ENCODE data around the gene GNA12. TPM values are rescaled to one million over a fixed set of nuclear protein-coding genes. Genes with fewer than 3 reads are reported as not detected.
"Not testable (repeated sequence)": the region's sequence is repeated elsewhere in the genome, so short reads cannot be mapped to it uniquely, and the experiment has no call there.

The GNA12 gene
- polyA plus RNA-seq, 3 donors, result 36.8 to 46.9 (median 42.7) TPM

- DNase-seq (ENCODE audit: extremely low read depth in 1 of 11, low read depth in 9 of 11, low spot score in 4 of 11), result peak in 1 of 11 donors; percentile 27
These were observed 29.0 kb upstream of the GNA12 start for GRCh38 chr7:2873146-2873545.

GRCh38 chr7:2872296-2872874, 28.3 kb upstream of the GNA12 start:
- no peak for DNase-seq (ENCODE audit: extremely low read depth in 1 of 11, low read depth in 9 of 11, low spot score in 4 of 11)

GRCh38 chr7:2870471-2870931, 26.4 kb upstream of the GNA12 start:
- DNase-seq (ENCODE audit: extremely low read depth in 1 of 11, low read depth in 9 of 11, low spot score in 4 of 11), result peak in 4 of 11 donors; percentile 40 to 56 (median 48)

GRCh38 chr7:2869981-2870380, 25.9 kb upstream of the GNA12 start:
- no peak for DNase-seq (ENCODE audit: extremely low read depth in 1 of 11, low read depth in 9 of 11, low spot score in 4 of 11)

GRCh38 chr7:2866601-2867000, 22.5 kb upstream of the GNA12 start:
- no peak for DNase-seq (ENCODE audit: extremely low read depth in 1 of 11, low read depth in 9 of 11, low spot score in 4 of 11)

GRCh38 chr7:2864999-2865670, 21.0 kb upstream of the GNA12 start:
- peak in 6 of 11 donors; percentile 48 to 76 (median 57) for DNase-seq (ENCODE audit: extremely low read depth in 1 of 11, low read depth in 9 of 11, low spot score in 4 of 11)

GRCh38 chr7:2864204-2864985, 20.3 kb upstream of the GNA12 start:
- no peak for DNase-seq (ENCODE audit: extremely low read depth in 1 of 11, low read depth in 9 of 11, low spot score in 4 of 11)

- DNase-seq (ENCODE audit: extremely low read depth in 1 of 11, low read depth in 9 of 11, low spot score in 4 of 11), result peak in 1 of 11 donors; percentile 28
These were observed 19.5 kb upstream of the GNA12 start for GRCh38 chr7:2863461-2864066.

- no peak for DNase-seq (ENCODE audit: extremely low read depth in 1 of 11, low read depth in 9 of 11, low spot score in 4 of 11)
These were observed 18.8 kb upstream of the GNA12 start for GRCh38 chr7:2862831-2863361.

DNA sequence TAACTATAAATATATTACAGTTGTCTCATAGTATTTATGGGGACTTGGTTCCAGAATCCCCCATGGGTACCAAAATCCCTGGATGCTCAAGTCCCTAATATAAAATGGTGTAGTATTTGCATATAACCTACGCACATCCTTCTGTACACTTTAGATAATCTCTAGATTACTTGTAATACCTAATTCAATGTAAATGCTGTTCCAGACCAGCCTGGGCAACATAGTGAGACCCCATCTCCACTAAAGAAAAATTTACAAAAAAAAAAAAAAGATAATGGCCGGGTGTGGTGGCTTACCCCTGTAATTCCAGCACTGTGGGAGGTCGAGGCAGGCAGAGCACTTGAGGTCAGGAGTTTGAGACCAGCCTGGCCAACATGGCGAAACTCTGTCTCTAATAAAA, 17.4 kb upstream of the GNA12 start:
- DNase-seq (ENCODE audit: extremely low read depth in 1 of 11, low read depth in 9 of 11, low spot score in 4 of 11), result no peak

DNA sequence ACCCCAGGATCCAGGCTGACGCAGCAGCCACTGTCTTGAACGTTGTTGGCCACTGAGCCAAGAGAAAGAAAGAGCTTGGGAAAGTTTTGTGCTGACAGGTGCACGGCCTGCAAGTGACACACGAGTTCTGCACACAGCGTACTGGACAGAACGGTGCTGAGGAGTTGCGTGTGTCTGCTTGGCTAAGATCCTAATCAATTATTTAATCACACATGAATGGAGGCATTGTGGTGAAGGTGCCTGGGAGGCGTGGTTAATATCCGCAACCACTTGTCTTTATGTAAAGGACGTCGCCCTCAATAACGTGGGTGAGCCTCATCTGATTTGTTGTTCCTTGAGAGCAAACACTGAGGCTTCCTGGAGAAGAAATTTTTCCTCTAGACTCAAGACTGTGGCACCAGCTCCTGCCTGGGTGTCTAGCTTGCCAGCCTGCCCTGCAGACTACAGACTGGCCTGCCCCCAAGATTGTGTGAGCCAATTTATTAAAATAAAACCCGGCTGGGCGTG, 16.6 kb upstream of the GNA12 start:
- no peak for DNase-seq (ENCODE audit: extremely low read depth in 1 of 11, low read depth in 9 of 11, low spot score in 4 of 11)

GRCh38 chr7:2859952-2860351, 15.8 kb upstream of the GNA12 start:
- no peak for DNase-seq (ENCODE audit: extremely low read depth in 1 of 11, low read depth in 9 of 11, low spot score in 4 of 11)

- no peak for DNase-seq (ENCODE audit: extremely low read depth in 1 of 11, low read depth in 9 of 11, low spot score in 4 of 11)
These were observed 14.5 kb upstream of the GNA12 start for GRCh38 chr7:2858621-2859020.

DNA sequence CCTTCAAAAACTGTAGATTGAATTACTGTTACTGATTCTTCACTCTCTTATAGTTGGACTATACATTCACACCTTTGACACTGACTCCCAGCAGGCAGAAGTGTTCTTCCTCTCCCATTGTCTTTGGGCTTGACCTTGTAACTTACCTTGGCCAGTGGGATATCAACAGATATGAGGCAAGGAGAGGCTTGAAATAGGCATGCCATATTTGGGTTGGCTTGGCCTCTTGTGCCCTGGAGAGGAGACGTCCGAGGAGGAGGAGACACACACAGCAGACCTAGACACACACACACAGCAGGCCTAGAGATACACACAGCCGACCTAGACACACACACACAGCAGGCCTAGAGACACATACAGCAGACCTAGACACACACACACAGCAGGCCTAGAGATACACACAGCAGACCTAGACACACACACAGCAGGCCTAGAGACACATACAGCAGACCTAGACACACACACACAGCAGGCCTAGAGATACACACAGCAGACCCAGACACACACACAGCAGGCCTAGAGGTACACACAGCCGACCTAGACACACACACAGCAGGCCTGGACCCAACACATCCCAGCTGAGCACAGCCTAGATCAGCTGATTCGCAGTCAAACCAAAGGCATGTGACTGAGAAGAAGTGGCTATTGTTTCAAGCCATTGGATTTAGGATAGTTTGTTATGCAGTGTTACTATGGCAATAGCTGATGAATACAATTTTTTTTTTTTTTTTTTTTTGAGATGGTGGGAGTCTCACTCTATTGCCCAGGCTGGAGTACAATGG, 12.5 kb upstream of the GNA12 start:
- DNase-seq (ENCODE audit: extremely low read depth in 1 of 11, low read depth in 9 of 11, low spot score in 4 of 11), result no peak

DNA sequence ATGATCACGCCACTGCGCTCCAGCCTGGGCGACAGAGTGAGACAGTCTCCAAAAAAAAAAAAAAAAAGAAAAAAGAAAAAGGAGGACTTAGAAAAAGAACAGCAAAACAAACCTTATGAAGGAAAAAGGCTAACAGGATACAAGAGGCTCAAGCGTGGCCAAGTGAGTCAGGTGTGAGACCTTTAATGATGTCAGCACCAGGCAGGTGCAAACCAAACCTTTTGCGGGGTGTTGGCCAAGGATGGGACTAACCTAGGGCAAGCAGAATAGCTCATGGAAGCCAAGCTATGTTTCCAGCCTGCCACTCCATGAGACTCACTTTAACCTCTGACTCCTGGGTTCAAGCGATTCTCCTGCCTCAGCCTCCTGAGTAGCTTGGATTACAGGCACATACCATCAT, 11.3 kb upstream of the GNA12 start:
- DNase-seq (ENCODE audit: extremely low read depth in 1 of 11, low read depth in 9 of 11, low spot score in 4 of 11), result no peak

DNA sequence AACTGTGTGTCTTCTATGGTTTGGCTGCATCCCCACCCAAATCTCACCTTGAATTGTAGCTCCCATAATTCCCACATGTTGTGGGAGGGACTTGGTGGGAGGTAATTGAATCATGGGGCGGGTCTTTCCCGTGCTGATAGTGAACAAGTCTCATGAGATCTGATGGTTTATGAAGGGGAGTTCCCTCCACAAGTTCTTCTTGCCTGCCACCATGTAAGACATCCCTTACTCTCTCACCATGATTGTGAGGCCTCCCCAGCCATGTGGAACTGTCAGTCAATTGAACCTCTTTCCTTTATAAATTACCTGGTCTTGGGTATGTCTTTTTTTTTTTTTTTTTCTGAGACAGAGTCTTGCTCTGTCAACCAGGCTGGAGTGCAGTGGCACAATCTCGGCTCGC, 9.4 kb upstream of the GNA12 start:
- not testable (repeated sequence) for DNase-seq (ENCODE audit: extremely low read depth in 1 of 11, low read depth in 9 of 11, low spot score in 4 of 11)

DNA sequence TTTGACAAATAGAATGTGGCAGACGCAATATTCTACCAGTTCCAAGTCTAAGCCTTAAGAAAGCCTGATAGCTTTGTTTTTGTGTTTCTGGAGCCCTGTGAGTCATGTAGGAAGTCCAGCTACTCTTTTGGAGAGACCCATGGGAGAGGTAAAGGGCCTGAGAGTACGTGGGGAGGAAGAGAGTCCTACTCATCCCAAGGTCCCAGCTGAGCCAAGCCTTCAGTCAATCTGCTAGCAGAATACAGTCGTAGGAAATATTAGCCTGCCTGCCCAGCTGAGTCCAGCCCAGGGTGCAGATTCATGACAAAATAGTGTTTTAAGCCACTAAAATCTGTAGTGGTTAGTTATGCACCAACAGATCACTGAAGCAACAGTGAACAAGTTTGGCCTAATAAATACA, 9.0 kb upstream of the GNA12 start:
- DNase-seq (ENCODE audit: extremely low read depth in 1 of 11, low read depth in 9 of 11, low spot score in 4 of 11), result no peak

DNA sequence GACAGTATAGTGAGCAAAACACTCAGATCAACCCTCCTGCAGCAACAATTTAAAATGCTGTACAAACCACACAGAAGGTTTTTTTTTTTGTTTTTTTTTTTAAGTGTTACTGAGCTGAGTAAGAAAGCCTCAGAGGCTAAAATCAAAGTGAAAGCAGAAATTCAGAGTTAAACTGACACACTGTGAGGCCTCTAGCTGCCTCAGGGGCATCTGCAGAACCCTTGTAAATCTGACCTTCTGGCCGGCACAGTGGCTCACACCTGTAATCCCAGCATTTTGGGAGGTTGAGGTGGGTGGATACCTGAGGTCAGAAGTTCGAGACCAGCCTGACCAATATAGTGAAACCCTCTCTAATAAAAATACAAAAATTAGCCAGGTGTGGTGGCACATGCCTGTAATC, 7.4 kb upstream of the GNA12 start:
- DNase-seq (ENCODE audit: extremely low read depth in 1 of 11, low read depth in 9 of 11, low spot score in 4 of 11), result no peak

All from renal cortex interstitium (tissue), 11 donors.